Kidney tubule cell (primary cell): ENCODE measurements around the gene PON3.

ENCODE experiments used
- DNase-seq: peaks from one replicate; pipeline ENCODE4 v3.0.0-alpha.2; 2018; ENCODE audit warnings: low spot score

PON3 gene

DNA sequence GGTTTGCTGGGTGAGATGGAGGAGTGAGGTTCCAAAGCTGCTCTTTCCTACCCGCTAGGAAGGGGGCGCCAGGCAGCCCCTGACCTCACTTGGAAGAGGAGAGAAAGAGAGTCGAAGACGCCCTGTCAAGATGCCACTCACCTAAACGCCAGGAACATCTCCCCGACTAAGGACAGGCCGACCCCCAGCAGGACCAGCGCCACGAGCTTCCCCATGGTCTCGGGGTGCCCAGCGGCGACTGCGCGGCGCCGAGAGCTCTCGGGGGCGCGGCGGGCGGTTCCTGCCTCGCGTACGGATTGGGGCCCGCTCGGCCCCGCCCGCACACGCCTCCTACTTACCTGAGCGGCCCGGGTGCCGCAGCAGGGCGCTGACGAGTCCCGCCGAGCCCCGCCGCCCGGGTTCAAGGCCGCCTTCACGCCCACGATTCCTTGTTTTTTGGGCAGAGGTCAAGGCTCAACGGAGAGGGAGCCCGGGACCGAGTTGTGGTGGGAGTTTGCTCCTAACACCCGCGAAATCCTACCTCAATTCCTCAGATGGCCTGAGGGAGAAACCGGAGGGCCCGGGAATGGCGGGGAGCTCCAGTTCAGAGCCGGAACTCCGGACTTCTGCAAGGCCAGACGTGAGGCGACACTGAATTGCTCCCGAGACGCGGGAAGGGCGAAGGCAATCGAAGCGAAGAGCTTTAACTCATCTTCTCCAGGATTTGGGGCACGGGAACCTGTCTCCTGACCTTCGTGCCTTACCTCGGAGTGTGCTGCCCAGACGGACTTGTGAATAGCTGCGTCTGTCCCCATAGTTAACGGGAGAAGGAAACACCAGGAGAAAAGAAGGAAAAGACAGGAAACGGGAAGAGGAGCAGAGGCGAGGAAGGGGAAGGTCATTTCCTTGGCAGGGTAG lies at the start of gene PON3:
Gene PON3, minus strand, starts transcription at position 240 of the 897 bp plus-strand sequence. Its CDS starts 25 bp downstream, at position 215.
- no peak for DNase-seq

DNA sequence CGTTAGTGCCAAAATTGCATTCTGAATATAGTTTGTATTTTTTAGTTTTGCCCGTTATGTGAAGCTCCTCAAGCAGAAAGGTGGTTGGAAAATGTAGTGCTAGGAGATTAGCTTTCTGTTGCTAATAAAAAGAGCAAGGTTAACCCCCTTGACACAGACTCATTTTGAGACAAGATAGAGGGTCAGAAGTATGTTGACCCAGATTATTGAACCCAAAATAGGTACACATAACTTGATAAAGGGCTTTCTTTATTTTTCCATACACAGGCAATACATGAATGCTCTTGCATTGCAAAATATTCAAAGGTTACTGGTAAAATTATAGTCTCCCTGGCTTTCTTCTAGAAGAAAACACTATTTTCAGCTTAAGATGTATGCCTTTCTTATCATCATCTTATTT lies 48.6 kb upstream of the PON3 start:
- DNase-seq: no peak

DNA sequence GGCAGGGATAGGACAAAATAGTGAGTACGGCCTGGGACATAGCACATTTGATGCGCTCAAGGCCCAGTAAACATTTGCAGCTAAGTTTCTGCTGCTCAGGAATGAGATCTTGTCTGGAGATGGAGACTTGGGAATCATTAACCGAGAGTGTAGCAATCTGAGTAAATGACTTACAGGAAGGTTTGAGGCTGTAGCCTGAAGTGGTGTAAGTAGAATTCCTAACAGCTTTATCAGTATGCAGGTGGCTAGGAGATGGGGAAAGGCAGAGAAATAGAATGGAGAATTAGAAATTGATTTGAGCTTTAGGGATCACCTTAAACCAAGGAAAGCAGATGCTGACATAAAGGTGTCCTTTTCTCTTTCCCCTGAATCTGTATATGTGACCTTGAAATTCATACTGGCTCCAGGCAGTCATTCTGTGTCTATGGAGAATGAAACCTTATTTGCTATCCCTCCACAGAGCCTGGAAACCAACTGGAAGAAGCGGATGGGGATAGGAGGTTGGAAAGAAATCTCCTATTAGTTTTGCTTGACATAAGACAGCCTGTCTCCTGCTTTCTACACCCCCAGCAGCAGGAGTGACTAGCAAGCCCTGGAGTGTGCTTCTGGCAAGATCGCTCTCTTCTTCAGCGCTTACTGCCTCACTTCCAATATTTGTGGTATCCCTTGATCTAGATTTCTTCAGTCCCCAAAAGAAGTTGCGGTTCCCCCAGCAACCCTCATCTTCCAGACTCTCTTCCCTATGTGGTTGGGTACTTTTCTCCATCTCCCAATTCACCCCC lies 45.1 kb upstream of the PON3 start:
- peak; percentile 92 for DNase-seq

- DNase-seq: no peak
These were observed 44.3 kb upstream of the PON3 start for GRCh38 chr7:95440394-95441038.

DNA sequence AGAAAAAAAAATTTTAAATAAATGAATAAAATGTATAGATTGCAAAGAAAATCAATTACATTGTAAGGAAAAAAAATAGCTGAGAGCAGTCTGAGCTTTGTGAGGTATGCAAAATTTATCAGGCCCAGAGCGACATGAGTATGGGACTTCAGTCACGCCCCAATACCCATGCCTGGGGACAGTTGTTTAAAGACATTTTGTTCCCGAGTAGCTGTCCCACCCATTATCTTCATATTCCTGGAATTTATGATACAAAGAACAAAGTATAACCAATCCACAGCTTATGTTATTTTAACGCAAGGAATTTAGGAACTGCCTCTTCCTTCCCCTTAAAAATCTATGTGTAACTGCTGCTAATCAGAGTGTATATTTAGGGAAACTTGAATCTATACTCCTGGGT lies 40.2 kb upstream of the PON3 start:
- DNase-seq: no peak

DNA sequence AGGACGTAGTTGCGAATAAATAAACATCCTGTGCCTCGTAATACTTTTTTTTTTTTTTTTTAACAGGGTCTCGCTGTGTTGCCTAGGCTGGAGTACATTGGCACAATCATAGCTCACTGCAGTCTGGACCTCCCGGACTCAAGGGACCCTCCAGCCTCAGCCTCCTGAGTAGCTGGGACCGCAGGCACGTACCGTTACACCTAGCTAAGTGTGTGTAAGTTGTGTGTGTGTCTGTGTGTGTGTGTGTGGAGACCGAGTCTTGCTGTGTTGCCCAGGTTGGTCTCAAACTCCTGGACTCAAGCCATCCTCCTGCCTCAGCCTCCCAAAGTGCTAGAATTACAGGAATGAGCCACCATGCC lies 39.2 kb upstream of the PON3 start:
- no peak for DNase-seq

- peak; percentile 93 for DNase-seq
These were observed 38.6 kb upstream of the PON3 start, which contains the start of gene PON2 for GRCh38 chr7:95434557-95435421. Gene PON2 (minus strand): TSS chr7:95435028. CDS start chr7:95434951, 77 bp downstream.

DNA sequence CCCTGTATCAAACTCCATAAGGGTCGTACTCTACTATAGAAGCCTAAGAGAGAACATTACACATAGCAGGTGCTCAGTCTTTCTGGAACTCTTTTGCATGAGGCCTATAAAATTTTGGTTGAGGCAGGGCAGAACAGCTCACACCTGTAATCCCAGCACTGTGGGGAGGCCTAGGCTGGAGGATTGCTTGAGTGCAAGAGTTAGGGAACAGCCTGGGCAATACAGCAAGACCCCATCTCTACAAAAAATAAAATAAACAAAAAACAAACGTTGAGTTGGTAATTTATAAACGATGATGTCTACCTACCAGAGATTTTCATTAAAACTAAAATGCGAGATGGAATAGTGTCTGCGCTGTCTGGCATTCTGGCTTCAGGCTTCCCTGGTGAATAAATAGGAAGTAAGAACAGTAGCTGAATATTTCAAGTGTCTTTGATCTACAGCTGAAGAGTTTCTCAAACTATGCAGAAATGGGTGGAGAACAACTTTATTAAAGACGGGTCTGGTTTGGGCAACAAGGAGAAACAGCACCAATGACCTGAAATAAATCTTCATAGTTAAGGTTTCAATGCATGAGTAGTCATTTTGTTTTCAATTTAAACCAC lies 37.9 kb upstream of the PON3 start:
- no peak for DNase-seq

DNA sequence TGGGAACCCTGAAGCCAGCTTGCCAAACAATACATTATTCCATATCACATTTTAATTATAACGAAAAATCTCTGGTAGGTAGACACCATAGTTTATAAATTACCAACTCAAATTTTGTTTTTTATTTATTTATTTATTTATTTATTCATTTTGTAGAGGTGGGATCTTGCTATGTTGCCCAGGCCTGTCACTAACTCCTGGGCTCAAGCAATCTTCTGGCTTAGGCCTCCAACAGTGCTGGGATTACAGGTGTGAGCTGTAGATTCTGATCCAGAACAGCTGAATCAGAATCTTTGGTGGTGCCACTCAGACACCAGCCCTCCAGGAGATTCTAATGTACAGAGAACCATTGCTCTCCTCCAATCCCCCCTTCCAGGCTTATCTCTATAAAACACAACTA lies 37.0 kb upstream of the PON3 start:
- no peak for DNase-seq

GRCh38 chr7:95432606-95433005 lies 36.4 kb upstream of the PON3 start:
- no peak for DNase-seq

GRCh38 chr7:95430864-95431263 lies 34.7 kb upstream of the PON3 start:
- DNase-seq: peak; percentile 85

DNA sequence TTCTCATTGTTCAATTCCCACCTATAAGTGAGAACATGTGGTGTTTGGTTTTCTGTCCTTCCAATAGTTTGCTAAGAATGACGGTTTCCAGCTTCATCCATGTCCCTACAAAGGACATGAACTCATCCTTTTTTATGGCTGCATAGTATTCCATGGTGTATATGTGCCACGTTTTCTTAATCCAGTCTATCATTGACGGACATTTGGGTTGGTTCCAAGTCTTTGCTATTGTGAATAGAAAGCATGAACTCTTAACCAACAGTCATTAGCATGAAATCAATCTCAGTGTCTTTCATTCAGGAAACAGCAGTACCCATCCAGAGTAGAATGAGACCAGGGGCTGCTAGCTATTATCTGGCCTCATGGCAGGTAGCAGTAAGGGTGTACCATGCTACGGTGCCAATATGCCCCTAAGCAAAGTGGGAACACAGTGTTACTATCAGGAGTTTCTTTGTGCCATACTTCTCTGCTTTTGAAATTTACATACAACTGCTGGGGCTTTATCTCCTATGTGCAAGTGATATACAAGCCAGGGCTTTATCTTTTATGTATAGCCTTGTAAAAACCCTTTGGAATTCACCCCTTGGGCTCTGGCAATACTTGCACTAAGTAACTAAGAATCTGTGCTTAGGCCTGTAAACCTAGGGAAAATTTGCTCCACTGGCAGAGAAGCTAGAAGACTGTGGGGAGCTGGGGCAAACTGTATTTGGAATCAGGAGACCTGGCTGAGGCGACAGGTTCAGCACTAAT lies 33.2 kb upstream of the PON3 start:
- DNase-seq: no peak

- DNase-seq: no peak
These were observed 31.8 kb upstream of the PON3 start for GRCh38 chr7:95427914-95428516.

DNA sequence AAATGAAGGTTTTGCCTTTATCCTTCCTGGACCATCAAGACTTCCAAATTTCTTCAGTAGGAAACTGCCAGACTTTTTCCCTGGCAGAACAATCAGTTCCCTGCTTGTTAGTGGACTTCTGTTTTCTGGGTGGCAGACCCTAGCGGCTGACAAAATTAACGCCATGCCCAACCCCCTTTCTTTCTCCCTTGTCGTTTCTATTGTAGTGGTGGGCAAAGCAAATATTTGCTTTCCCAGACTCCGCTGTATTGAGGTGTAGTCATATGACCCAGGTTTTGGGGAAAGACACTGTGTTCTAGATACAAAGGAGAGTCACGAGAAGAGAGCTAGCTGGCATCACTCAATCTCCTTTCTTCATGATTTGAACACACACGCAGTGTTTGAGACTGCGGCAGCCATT lies 31.0 kb upstream of the PON3 start:
- DNase-seq: no peak

GRCh38 chr7:95425694-95426093 lies 29.5 kb upstream of the PON3 start:
- no peak for DNase-seq

DNA sequence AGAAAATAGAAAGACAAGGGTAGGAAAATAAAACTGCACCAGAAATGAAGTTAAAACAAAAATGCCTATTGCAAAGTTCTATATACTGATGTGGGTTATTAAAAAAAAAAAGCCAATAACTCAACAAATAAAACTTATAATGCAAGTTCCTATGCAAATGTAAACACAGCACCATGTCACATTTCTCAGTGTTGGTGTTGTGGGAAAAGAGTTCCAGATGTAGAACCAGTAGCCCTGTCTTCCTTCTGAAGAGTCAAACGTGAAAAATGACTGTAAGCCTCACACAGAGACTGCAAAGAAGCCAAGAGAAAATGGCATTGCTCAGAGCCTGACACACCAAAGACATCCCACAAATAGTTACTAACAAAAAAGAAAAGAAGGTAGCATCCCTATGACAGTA lies 28.5 kb upstream of the PON3 start:
- DNase-seq: no peak

DNA sequence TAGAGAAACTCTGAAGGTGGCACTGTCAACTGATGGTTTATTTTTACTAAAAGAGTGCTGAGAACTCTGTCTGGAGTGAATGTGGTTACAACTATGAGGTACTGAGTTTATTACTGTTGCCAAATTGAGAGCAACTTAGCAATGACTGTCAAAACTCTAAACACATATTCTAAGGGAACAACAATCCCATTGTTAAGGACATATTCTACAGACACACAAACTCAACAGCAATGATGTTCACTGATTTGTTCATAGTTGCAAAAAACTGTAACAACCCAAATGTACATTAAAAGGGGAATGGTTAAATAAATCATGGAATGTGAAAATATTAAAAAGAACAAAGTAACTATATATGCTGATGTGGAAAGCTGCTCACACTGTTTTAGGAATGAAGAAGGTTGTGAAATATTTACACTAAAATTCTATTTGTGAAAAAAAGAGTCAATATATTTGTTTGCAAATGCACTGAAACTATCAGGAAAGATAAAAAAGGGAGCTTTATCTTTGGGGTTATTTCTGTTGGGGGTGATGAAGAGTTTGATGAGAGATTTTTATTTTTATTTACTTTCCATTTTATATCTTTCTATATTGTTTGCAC lies 25.8 kb upstream of the PON3 start:
- DNase-seq: no peak

- peak; percentile 87 for DNase-seq
These were observed 25.0 kb upstream of the PON3 start for GRCh38 chr7:95421000-95421846.

GRCh38 chr7:95412075-95412474 lies 15.9 kb upstream of the PON3 start:
- DNase-seq: no peak
